ENCODE data around the gene FBXW7. TPM values are rescaled to one million over a fixed set of nuclear protein-coding genes. Genes with fewer than 3 reads are reported as not detected.

The FBXW7 gene
- total and polyA plus RNA-seq, 12 donors: 12.1 to 87.6 (median 66.8) TPM

DNA sequence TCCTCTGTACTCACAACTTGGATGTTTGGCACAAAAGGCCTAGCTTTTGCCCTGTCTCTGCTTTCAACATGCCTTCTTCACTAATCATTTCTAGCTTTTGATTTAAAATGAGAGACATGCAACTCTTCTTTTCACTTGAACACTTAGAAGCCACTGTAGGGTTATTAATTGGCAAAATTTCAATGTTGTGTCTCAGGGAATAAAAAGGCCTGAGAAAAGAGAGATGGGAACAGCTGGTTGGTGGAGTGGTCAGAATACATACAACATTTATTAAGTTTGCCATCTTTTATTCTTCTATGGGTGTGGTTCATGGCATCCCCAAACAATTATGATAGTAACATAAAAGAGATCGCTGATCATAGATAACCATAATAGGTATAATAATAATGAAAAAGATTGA lies 114.3 kb downstream of the FBXW7 start:
- TF ChIP-seq, protein P1, sequence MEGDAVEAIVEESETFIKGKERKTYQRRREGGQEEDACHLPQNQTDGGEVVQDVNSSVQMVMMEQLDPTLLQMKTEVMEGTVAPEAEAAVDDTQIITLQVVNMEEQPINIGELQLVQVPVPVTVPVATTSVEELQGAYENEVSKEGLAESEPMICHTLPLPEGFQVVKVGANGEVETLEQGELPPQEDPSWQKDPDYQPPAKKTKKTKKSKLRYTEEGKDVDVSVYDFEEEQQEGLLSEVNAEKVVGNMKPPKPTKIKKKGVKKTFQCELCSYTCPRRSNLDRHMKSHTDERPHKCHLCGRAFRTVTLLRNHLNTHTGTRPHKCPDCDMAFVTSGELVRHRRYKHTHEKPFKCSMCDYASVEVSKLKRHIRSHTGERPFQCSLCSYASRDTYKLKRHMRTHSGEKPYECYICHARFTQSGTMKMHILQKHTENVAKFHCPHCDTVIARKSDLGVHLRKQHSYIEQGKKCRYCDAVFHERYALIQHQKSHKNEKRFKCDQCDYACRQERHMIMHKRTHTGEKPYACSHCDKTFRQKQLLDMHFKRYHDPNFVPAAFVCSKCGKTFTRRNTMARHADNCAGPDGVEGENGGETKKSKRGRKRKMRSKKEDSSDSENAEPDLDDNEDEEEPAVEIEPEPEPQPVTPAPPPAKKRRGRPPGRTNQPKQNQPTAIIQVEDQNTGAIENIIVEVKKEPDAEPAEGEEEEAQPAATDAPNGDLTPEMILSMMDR (IDR thresholded peaks at IDR 0.05): no peak

DNA sequence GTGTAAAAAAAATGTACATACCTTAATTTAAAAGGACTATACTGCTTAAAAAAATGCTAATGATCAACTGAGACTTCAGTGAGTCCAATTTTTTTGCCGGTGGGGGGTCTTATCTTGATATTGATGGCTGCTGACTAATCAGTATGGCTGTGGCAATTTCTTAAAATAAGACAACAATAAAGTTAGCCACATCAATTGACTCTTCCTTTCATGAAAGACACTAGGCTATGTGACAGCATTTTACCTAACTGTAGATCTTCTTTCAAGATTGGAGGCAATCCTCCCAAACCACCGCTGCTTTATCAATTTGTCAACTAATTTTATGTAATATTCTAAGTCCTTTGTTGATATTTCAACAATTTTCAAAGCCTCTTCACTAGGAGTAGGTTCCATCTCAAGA lies 116.1 kb downstream of the FBXW7 start:
- Histone ChIP-seq H3K27ac (no peak overlapping the region), H3K27me3 (no peaks in the 10 kb centered on the region), H3K9me3 (no peaks in the 10 kb centered on the region), H3K4me1 (peaks cover 0 to 19% (median 0%) of the 10 kb centered on the region in 9 donors), H3K4me3 (no peak overlapping the region), H3K36me3 (no peaks in the 10 kb centered on the region)
- TF ChIP-seq, protein P1 (IDR thresholded peaks at IDR 0.05): no peak
- no peak for DNase-seq
- no peak for ATAC-seq
- WGBS, 2 donors: 88 to 94% methylated on average over 2 of the region's 2 CpGs
- intact Hi-C loops (cut with DNase I): no loop called here

More for the DNA sequence above, 114.3 kb downstream of the FBXW7 start:
- Histone ChIP-seq H3K27me3 (no peaks in the 10 kb centered on the region), H3K27ac (no peak overlapping the region), H3K4me1 (peaks cover 0 to 22% (median 0%) of the 10 kb centered on the region in 9 donors), H3K4me3 (no peak overlapping the region), H3K36me3 (no peaks in the 10 kb centered on the region), H3K9me3 (no peaks in the 10 kb centered on the region)
- no peak for DNase-seq
- ATAC-seq: no peak
- WGBS, 2 donors: 98 to 100% methylated on average over 1 of the region's 1 CpG
- intact Hi-C loops (cut with DNase I): no loop called here

DNA sequence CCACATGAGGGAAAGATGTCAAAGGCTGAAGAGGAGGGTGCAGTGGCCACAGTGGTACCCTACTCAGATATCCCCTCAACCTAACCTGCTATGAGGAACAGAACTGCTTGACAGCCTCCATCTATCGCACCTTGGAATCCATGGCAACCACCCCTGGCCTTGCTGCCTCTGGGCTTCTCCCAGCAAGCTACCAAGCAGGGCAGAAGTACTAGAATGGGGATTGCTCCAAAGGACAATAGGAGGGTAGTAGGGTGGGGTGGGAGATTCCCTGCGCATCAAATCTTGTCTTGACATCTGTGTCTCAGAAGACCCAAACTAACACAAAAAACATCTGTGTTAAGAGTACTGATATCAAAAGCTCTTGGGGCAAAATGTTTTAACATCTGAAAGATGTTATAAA lies 118.2 kb downstream of the FBXW7 start:
- no peaks in the 10 kb centered on the region for H3K9me3 ChIP-seq
- no peak overlapping the region for H3K27ac ChIP-seq
- intact Hi-C loops (cut with DNase I): no loop called here
- H3K27me3 ChIP-seq: no peaks in the 10 kb centered on the region
- DNase-seq: no peak
- H3K4me1 ChIP-seq: peaks cover 0 to 8% (median 0%) of the 10 kb centered on the region in 9 donors
- no peaks in the 10 kb centered on the region for H3K36me3 ChIP-seq
- no peak for ATAC-seq
- H3K4me3 ChIP-seq: no peak overlapping the region
- TF ChIP-seq, protein P1 (IDR thresholded peaks at IDR 0.05): no peak
- 97 to 98% methylated on average over 2 of the region's 2 CpGs for WGBS, 2 donors

DNA sequence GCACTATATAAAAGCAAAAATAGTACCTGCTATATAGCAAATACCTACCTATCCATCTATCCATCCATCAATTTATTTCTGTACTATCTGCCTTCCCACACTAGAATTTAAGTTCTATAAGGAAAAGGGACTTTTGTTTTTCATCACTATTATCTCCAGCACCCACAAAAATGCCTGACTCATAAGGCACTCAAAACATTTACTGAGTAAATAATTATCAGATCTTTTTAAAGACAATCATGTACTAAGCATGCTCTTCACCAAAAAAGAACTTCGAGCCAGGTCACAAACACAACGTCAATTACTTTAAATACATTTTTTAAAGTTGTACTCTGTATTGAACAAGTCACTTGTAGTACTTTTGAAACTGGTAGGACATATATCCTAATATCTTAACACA lies 119.9 kb downstream of the FBXW7 start:
- DNase-seq (no peak), ATAC-seq (no peak)
- peaks cover 0 to 7% (median 0%) of the 10 kb centered on the region in 9 donors for H3K4me1 ChIP-seq
- TF ChIP-seq, protein P1 (IDR thresholded peaks at IDR 0.05): no peak
- H3K27me3 ChIP-seq: no peaks in the 10 kb centered on the region
- no peak overlapping the region for H3K4me3 ChIP-seq
- no peaks in the 10 kb centered on the region for H3K9me3 ChIP-seq
- H3K36me3 ChIP-seq: peaks cover 0 to 5% (median 0%) of the 10 kb centered on the region in 9 donors
- 91 to 94% methylated on average over 2 of the region's 2 CpGs for WGBS, 2 donors
- intact Hi-C loops (cut with DNase I): no loop called here
- H3K27ac ChIP-seq: no peak overlapping the region
